ENCODE results near the gene ORC4.

GRCh38 chr2:148044322-148044721, 23.8 kb upstream of the ORC4 start:
- TF ChIP-seq CTCF (IDR thresholded peaks at IDR 0.05) (no peak), EP300 (IDR thresholded peaks at IDR 0.05) (no peak)
